Activated effector memory CD4-positive, alpha-beta T cell treated with anti-CD3 and anti-CD28 coated beads, Interleukin-2, amount 50 U/mL, for 16 hours (primary cell): Measurements from ENCODE around the gene FBXO7.
A peak's percentile ranks its signal among the peaks of the same experiment; 100 is the strongest.

Experiments used
- DNase-seq: peaks from one replicate; pipeline ENCODE4 v3.0.0-alpha.2; 2020

The FBXO7 gene

GRCh38 chr22:32532820-32533128, 58.2 kb downstream of the FBXO7 start:
- DNase-seq, result no peak

GRCh38 chr22:32533265-32534111, 58.9 kb downstream of the FBXO7 start:
- no peak for DNase-seq

- DNase-seq, result no peak
Observed at GRCh38 chr22:32534252-32535235, 59.9 kb downstream of the FBXO7 start.

- DNase-seq, result no peak
Observed at GRCh38 chr22:32535531-32536190, 61.0 kb downstream of the FBXO7 start.

GRCh38 chr22:32536352-32536751, 61.7 kb downstream of the FBXO7 start:
- DNase-seq, result no peak

GRCh38 chr22:32538521-32538920, 63.9 kb downstream of the FBXO7 start:
- DNase-seq, result no peak

- peak; percentile 33 for DNase-seq
Observed at GRCh38 chr22:32539631-32540421, 65.2 kb downstream of the FBXO7 start.

GRCh38 chr22:32541481-32541880, 66.9 kb downstream of the FBXO7 start:
- DNase-seq, result peak; percentile 45

GRCh38 chr22:32542066-32542676, 67.6 kb downstream of the FBXO7 start:
- DNase-seq, result no peak

GRCh38 chr22:32542677-32543357, 68.2 kb downstream of the FBXO7 start:
- peak; percentile 27 for DNase-seq

- peak; percentile 9 for DNase-seq
Observed at GRCh38 chr22:32544953-32545558, 70.4 kb downstream of the FBXO7 start.

GRCh38 chr22:32545801-32546200, 71.2 kb downstream of the FBXO7 start:
- DNase-seq, result peak; percentile 2

- peak; percentile 21 for DNase-seq
Observed at GRCh38 chr22:32546496-32546895, 71.9 kb downstream of the FBXO7 start.

- peak; percentile 2 for DNase-seq
Observed at GRCh38 chr22:32546935-32547334, 72.3 kb downstream of the FBXO7 start.

GRCh38 chr22:32548039-32548438, 73.4 kb downstream of the FBXO7 start:
- DNase-seq, result peak; percentile 24
